GM19099 (cell line): ENCODE results near the gene DRC3.

ENCODE experiments used
- POLR2A ChIP-seq: IDR thresholded peaks from 3 replicates; pipeline ENCODE4 v1.6.1; 2011; ENCODE audit warnings: low read depth; ENCODE audit not compliant: insufficient read length; ENCODE audit errors: extremely low read depth

DRC3 gene

GRCh38 chr17:17954079-17954478, 18.6 kb upstream of the DRC3 start:
- TF ChIP-seq POLR2A = no peak

- TF ChIP-seq POLR2A = no peak
Observed at GRCh38 chr17:17957584-17957916, 15.1 kb upstream of the DRC3 start.

GRCh38 chr17:17958982-17959381, 13.7 kb upstream of the DRC3 start:
- TF ChIP-seq POLR2A = no peak

DNA sequence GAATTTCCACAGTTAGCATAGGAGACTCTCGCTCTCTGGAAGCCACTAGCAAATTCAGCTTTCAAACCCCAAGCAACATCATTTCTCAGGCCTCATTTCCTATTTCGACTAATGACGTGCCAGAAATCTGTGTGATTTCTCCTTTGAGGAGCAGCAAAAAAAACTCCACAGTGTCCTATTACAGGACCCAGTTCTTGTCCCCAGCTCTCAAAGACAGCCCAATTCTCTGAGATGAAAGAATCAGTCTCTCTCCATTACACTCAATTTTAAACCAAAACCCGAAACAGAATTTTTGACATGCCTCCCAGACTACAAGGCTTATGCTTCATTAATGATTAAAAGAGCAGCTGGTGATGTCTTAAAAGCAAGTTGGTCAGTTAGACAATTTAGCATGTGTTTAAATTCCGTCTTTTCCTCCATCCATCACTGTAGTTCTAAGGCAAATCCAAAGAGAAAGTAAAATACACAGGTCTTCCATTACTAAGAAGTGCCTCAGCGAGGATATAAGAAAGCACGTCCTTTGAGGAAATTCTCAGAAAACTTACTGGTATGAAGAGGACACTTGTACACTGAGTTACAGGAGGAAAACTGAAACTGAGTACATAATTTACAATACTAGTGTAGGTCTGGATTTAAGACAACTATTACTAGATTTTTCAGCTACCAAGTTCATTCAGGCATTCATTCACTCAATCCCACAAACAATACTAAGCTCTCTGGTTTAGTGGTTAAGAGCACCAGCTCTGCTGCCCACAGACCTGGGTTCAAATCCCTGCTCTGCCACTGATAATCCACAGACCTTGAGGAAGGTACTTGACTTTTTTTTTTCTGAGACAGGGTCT, 12.9 kb upstream of the DRC3 start:
- TF ChIP-seq POLR2A = no peak

- no peak for TF ChIP-seq POLR2A
Observed at GRCh38 chr17:17960500-17961030, 12.1 kb upstream of the DRC3 start.

GRCh38 chr17:17963066-17963465, 9.6 kb upstream of the DRC3 start:
- no peak for TF ChIP-seq POLR2A

DNA sequence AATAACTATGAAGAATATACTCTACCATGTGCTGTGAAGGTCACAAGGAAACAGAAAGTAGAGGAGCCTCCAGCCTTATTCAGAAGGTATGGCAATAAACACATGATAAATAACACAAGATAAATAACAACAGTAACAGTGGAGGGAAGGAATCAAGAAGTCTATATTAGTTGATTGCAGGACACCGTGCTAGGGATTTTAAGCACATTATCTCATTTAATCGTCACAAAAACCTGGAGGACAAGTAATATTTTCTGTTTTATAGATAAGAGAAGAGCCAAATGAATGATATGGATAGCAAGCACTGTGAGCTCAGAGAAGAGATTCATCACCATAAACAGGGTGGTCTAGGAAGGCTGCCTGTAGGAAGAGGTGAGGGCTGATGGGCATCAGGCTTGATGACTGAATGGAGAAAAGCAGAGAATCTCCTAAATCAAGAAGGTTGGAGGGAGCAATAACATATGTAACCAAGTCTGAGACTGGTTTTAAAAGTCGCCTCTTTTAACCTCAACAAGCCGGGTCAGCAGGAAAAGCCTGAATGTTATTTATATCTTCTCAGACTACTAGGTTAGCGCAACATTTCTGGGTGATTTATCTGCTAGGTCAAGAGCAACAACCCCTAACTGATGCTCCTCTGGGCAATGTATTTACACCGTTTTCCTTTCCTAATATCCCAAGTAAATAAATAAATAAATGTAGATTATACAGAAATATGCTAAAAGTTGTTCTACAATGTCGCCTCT, 8.8 kb upstream of the DRC3 start:
- no peak for TF ChIP-seq POLR2A

GRCh38 chr17:17964710-17965109, 8.0 kb upstream of the DRC3 start:
- TF ChIP-seq POLR2A = no peak

- TF ChIP-seq POLR2A = no peak
Observed at GRCh38 chr17:17965152-17965721, 7.4 kb upstream of the DRC3 start.

DNA sequence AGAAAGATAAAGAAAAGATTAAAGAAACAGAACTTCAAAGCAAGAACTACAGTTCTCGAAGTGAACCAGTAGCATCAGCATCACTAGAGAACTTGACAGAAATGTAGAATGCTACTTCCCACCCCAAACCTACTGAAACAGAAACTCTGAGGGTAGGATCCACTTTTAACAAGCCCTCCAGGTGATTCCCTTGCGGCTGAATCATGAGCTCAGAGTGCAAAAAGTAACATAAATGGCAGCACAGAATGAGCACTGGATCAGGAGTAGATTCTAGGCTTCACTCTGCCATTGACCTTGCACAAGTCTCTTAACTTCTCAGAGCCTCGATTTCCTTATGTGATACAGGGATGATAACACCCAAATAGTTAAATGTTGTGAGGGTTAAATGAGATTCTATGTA, 6.3 kb upstream of the DRC3 start:
- no peak for TF ChIP-seq POLR2A

GRCh38 chr17:17970699-17971430, 1.8 kb upstream of the DRC3 start:
- TF ChIP-seq POLR2A = no peak

GRCh38 chr17:17971431-17972125, 1.1 kb upstream of the DRC3 start:
- no peak for TF ChIP-seq POLR2A

- no peak for TF ChIP-seq POLR2A
Observed at GRCh38 chr17:17972952-17973254, 241 bp downstream of the DRC3 start.

- no peak for TF ChIP-seq POLR2A
Observed at GRCh38 chr17:17975436-17975835, 2.8 kb downstream of the DRC3 start.
